ENCODE measurements around the gene TRIM56.

The TRIM56 gene

GRCh38 chr7:101113836-101114235, 28.6 kb downstream of the TRIM56 start:
- Histone ChIP-seq H3K9ac (no peak overlapping the region), H3K4me2 (no peak overlapping the region), H3K79me2 (ENCODE audit: insufficient read depth, low read depth) (no peaks in the 10 kb centered on the region), H3K4me3 (IDR thresholded peaks at IDR 0.05; ENCODE audit: insufficient read depth, low read depth, low read length) (no peak overlapping the region), H2AFZ (ENCODE audit: low read depth) (no peak overlapping the region), H3K4me1 (ENCODE audit: low read depth, poor library complexity, severe bottlenecking) (no peaks in the 10 kb centered on the region), H3K27me3 (ENCODE audit: insufficient read depth, low read depth) (peaks cover 96% of the 10 kb centered on the region), H4K20me1 (ENCODE audit: insufficient read depth) (no peaks in the 10 kb centered on the region), H3K27ac (no peak overlapping the region), H3K36me3 (ENCODE audit: insufficient read depth) (no peaks in the 10 kb centered on the region)
- no peak for TF ChIP-seq CTCF (conservative IDR thresholded peaks at IDR 0.05; ENCODE audit: low read depth, low read length)

DNA sequence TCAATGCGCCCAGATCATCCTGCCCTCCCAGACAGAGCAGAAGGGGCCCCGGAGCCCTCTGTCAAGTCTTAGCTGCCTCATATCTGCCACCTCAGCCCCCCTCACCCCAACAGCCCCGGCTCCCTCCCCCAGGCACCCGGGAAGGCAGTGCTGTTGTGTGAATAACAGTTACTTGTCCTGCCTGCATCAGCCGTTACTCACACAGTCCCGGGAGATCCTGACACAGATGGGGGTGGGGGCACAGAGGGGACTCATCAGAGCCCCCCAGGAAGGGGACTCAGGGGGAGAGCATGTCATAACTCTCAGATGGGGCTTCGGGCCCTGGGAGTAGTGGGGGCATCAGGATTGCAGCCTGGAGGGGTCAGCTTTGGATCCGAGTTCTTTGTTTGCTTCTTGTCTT, 29.2 kb downstream of the TRIM56 start:
- H3K27me3 ChIP-seq (ENCODE audit: insufficient read depth, low read depth), result peaks cover 96% of the 10 kb centered on the region
- H3K9ac ChIP-seq, result no peak overlapping the region
- H3K79me2 ChIP-seq (ENCODE audit: insufficient read depth, low read depth), result no peaks in the 10 kb centered on the region
- TF ChIP-seq CTCF (conservative IDR thresholded peaks at IDR 0.05; ENCODE audit: low read depth, low read length), result no peak
- no peak overlapping the region for H3K27ac ChIP-seq
- H3K4me1 ChIP-seq (ENCODE audit: low read depth, poor library complexity, severe bottlenecking), result no peaks in the 10 kb centered on the region
- no peak overlapping the region for H3K4me2 ChIP-seq
- H3K4me3 ChIP-seq (IDR thresholded peaks at IDR 0.05; ENCODE audit: insufficient read depth, low read depth, low read length), result no peak overlapping the region
- no peaks in the 10 kb centered on the region for H4K20me1 ChIP-seq (ENCODE audit: insufficient read depth)
- H3K36me3 ChIP-seq (ENCODE audit: insufficient read depth), result no peaks in the 10 kb centered on the region
- no peak overlapping the region for H2AFZ ChIP-seq (ENCODE audit: low read depth)

GRCh38 chr7:101115215-101115614, 29.9 kb downstream of the TRIM56 start:
- Histone ChIP-seq H3K4me3 (IDR thresholded peaks at IDR 0.05; ENCODE audit: insufficient read depth, low read depth, low read length) (no peak overlapping the region), H4K20me1 (ENCODE audit: insufficient read depth) (no peaks in the 10 kb centered on the region), H3K9ac (no peak overlapping the region), H3K4me1 (ENCODE audit: low read depth, poor library complexity, severe bottlenecking) (no peaks in the 10 kb centered on the region), H3K79me2 (ENCODE audit: insufficient read depth, low read depth) (no peaks in the 10 kb centered on the region), H3K27ac (no peak overlapping the region), H3K4me2 (no peak overlapping the region), H3K36me3 (ENCODE audit: insufficient read depth) (no peaks in the 10 kb centered on the region), H2AFZ (ENCODE audit: low read depth) (no peak overlapping the region), H3K27me3 (ENCODE audit: insufficient read depth, low read depth) (peaks cover 96% of the 10 kb centered on the region)
- no peak for TF ChIP-seq CTCF (conservative IDR thresholded peaks at IDR 0.05; ENCODE audit: low read depth, low read length)

DNA sequence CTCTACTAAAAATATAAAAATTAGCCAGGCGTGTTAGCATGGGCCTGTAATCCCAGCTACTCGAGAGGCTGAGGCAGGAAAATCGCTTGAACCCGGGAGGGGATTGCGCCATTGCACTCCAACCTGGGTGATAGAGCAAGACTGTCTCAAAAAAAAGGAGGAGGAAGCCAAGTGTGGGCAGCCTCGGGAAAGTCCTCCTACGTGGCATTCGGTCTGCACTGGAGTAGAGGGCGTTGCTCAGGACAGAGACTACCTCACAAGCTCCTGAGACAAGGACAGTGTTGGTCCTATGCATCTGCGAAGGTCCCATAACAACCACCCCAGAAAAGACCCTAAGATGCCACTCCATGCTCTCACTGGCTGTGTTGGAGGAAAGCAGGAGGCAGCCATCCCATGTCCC, 31.6 kb downstream of the TRIM56 start:
- Histone ChIP-seq H3K4me1 (ENCODE audit: low read depth, poor library complexity, severe bottlenecking) (no peaks in the 10 kb centered on the region), H3K36me3 (ENCODE audit: insufficient read depth) (no peaks in the 10 kb centered on the region), H3K4me2 (no peak overlapping the region), H3K79me2 (ENCODE audit: insufficient read depth, low read depth) (no peaks in the 10 kb centered on the region), H4K20me1 (ENCODE audit: insufficient read depth) (no peaks in the 10 kb centered on the region), H3K27ac (no peak overlapping the region), H2AFZ (ENCODE audit: low read depth) (no peak overlapping the region), H3K9ac (no peak overlapping the region), H3K27me3 (ENCODE audit: insufficient read depth, low read depth) (peaks cover 96% of the 10 kb centered on the region), H3K4me3 (IDR thresholded peaks at IDR 0.05; ENCODE audit: insufficient read depth, low read depth, low read length) (no peak overlapping the region)
- TF ChIP-seq CTCF (conservative IDR thresholded peaks at IDR 0.05; ENCODE audit: low read depth, low read length), result no peak

DNA sequence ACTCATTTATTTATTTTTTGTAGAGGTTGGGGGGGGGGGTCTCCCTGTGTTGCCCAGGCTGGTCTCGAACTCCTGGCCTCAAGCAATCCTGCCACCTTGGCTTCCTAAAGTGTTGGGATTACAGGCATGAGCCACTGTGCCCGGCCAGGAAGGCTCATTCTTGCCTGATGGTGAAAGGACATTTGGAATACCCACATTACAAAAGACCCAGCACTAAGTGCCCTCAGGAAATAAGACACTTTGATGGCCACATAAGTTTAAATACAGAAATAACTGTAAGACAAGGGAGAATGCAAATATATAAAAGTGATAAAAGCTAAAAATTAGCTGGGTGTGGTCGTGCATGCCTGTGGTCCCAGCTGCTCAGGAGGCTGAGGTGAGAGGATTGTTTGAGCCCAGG, 33.6 kb downstream of the TRIM56 start:
- H3K4me3 ChIP-seq (IDR thresholded peaks at IDR 0.05; ENCODE audit: insufficient read depth, low read depth, low read length), result no peak overlapping the region
- H3K27ac ChIP-seq, result no peak overlapping the region
- H3K9ac ChIP-seq, result no peak overlapping the region
- no peaks in the 10 kb centered on the region for H4K20me1 ChIP-seq (ENCODE audit: insufficient read depth)
- H3K4me1 ChIP-seq (ENCODE audit: low read depth, poor library complexity, severe bottlenecking), result no peaks in the 10 kb centered on the region
- H3K79me2 ChIP-seq (ENCODE audit: insufficient read depth, low read depth), result no peaks in the 10 kb centered on the region
- TF ChIP-seq CTCF (conservative IDR thresholded peaks at IDR 0.05; ENCODE audit: low read depth, low read length), result no peak
- H3K4me2 ChIP-seq, result no peak overlapping the region
- no peaks in the 10 kb centered on the region for H3K36me3 ChIP-seq (ENCODE audit: insufficient read depth)
- no peak overlapping the region for H2AFZ ChIP-seq (ENCODE audit: low read depth)
- peaks cover 98% of the 10 kb centered on the region for H3K27me3 ChIP-seq (ENCODE audit: insufficient read depth, low read depth)

Data from KMS-11 (cell line).